Stimulated activated CD4-positive, alpha-beta T cell treated with anti-CD3 and anti-CD28 coated beads, Interleukin-4, amount 100 ng/mL, for 1 hour (primary cell): Measurements from ENCODE around the gene CHPF.

ENCODE experiments used
- DNase-seq: peaks from one replicate; pipeline ENCODE4 v3.0.0-alpha.2; 2020

Gene CHPF

DNA sequence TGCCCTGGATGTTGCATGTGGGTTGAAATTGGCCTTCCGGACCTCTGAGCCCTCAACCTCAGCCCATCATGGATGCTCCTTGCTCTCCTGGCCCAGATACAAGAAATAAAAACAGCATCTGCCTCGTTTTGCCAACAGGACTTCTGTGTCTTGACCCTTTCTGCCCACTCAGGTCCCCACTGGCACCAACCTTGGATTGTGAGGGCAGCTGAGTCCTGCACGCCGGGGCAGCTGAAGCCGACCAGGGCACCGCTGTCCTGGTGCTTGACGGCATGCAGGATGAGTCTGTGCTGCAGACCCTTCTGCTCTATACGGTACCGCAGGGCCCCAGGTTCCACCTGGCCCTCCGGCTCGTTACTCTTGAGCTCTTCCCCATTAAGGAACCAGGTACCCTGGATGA, 23.0 kb upstream of the CHPF start:
- DNase-seq = no peak

DNA sequence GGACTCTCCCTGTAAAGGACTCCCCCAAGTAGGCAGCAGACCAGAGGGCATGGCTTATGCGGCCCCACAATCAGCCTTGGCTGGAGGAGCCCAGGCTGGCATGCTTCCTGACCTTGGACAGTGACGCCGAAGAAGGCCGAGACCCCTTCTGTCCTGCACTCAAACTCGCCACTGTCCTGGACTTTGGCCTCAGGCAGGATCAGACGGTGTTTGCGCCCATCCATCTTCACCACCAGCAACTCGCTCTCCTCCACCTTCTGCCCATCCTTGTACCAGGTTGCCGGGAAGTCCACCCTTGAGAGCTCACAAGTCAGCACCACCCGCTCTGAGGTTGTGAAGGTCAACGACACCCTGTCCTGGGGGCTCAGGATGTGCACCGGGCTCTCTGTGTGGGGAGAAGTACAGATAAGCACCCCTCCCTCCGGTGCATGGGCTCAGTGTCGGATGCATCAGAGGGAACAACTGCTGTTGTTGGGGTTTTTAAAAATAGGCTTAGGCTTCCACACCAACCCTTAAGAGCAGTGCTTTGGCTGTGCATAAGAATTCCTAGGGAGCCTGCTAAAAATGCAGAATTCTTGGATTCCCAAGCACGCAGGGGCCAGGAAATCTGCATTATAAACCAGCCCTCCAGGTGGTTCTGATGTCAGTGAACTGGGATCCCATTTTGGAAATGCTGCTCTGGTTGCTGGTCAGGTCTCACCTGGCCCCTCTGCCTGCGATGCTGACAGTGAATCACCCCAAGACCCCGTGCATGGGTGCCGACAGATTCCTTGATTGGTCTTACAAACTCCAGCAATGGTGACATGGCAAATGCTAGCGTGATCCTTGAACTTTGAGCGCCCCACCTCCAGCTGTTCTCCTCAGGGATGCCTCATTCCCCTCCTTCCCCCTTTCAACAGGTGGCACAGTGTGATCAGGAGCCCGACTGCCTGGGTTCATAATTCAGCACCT, 21.8 kb upstream of the CHPF start:
- DNase-seq = no peak

DNA sequence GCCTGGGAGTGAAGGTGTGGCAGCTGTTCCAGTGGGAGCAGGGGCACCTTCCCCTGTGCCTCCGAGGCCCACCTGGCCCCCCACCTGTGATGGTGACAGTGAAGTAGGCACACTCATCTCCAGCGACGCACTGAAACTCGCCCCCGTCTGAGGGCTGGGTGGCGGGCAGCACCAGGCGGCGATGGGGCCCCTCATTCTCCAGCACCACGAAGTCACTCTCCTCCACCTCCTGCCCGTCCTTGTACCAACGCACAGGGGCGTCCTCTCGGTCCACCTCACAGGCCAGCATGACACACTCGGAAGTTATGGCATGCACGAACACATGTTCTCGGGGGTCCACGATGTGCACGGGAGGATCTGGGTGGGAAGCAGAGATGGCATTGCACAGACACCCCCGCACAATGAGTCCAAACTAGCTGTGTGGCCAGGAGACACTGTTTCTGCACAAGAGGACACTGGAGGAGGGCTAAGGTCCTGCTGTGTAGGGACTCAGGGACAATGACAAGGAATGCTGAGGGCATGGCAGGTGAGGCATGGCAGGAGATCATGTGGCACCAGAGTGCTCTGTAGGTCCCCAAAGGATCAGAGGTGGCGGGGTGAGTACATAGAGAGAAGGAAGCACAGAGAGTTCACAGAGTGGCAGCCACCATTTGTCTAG, 19.8 kb upstream of the CHPF start:
- no peak for DNase-seq

DNA sequence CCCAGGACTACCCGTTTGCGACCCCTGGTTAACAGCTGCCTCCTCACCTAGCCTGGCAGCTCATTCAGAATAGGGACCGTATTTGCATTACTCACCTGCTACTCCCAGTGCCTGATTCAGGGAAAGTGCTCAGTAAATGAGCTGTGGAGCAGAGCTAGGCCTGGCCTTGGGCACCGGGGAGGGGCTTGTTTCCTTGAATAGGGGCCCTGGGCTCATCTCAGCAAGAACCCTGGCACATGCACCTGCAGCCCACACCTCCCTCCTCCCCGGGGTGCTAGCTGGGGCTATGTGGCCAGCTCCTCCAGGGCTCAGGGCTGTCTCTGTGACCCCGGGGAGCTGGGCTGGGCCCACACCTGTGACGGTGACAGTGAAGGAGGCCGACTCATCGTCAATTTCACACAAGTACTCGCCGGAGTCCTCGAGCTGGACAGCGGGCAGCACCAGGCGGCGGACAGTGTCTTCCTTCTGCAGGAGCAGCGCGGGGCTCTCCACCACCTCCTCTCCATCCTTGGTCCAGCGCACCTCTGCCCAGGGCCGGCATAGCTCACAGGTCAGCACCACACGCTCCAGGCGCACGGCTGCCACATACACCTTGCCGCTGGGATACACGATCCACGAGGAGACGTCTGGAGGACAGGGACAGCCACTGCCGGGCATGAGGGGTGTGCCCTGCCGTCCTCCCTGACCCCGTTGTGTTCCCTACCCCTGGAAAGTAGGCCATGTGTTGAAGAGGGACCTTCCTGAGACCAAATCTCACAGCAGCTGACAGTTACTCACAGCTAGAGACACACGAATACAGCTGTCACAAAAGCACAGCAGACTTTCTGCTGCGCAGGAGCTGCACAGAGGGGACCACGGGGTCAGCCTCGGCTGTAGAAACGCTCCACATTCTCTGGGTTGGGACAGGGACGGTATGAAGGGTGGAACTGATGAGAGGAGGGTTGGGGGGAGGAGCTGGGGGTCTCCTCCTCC, 18.7 kb upstream of the CHPF start:
- DNase-seq = no peak

DNA sequence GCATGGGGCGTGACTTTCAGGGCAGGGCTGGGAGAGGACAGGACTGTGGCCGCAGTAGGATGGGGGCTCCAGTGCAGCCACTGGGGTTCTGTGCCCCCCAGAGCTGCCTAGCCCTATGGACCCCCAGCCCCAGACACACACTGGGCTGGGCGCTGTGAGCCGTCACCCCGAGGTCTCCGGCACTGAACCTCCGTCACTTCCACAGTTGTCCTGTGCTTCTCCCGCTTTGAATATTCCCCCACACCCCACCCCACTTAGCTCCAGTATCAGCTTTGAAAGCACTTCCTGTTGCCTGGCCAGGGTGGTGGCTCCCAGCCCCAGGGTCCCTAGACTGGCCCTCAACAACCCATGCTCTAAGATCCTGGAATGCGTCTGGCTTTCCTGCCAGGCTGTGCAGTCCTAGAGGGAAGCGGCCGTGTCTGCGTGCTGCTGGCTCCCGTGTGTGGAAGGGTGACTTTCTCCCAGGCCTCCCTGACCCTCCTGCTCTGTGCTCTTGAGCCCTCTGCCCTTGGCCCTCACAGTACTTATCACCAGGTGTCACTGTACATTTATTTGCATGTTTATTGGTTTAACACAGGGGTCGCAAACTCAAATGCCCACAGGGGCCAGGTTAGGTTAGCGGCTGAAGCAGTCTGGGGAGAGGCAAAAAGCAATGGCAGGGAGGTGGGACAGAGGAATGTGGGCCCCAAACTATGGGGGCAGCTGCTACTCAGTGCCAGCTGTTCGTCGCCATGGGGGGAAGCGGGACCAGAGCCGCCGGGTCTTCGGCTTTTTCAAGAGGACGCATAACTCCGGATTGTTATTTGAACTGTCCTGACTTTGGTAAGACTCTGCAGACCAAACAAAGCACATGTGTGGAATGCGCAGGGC, 17.8 kb upstream of the CHPF start:
- DNase-seq = no peak

DNA sequence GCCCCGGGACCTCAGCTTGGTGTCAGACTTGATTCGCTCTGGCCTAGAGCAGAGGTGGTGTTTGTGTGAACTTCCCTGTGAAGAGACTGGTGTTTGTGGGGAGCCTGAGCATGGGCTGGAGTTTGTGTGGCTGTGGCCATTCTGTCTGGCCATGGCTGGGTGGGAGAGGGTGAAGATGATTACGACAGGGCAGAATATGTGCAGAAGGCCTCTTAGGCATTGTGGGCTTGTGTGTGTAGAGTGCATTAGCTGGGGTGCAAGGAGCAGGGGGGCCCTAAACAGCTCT, 17.2 kb upstream of the CHPF start:
- DNase-seq = no peak

DNA sequence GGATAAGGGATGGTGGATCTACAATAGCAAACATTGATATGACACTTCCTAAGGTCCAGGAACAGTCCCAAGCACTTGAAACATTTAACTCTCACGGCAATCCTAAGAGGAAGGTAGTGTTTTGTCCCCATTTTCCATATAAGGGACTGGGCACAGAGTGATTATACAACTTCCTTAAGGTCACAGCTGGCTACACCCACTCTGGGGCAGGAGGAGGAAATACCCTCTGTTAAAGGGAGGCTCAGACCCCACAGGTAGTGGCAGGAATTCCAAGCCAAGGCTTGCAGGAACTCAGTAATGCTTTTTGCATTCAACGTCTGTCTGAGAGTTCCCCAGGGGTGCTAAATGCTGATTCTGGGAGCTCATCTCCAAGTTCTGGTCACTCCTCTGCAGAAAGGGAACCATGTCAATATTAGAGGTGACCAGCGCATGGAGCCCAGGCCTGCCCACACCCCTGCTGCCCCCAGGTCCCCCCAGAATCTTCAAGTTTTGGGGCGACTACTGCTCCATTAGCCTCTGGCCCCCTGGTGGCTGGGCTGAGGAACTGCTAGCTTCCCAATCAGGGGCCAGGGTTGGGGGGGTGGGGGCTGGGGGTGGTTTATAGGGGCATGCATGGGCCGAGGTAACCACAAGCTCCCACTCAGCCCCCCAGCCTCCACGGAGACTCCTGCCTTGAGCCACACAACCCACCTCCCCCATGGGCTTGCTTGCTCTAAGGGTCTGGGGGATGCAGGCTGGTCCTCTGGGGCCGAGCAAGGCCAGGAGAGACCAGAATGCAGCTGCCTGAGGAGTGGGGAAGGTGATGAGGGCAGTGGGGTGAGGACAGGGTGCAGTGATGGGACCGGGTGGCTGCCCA, 16.7 kb upstream of the CHPF start:
- DNase-seq = peak; percentile 28

DNA sequence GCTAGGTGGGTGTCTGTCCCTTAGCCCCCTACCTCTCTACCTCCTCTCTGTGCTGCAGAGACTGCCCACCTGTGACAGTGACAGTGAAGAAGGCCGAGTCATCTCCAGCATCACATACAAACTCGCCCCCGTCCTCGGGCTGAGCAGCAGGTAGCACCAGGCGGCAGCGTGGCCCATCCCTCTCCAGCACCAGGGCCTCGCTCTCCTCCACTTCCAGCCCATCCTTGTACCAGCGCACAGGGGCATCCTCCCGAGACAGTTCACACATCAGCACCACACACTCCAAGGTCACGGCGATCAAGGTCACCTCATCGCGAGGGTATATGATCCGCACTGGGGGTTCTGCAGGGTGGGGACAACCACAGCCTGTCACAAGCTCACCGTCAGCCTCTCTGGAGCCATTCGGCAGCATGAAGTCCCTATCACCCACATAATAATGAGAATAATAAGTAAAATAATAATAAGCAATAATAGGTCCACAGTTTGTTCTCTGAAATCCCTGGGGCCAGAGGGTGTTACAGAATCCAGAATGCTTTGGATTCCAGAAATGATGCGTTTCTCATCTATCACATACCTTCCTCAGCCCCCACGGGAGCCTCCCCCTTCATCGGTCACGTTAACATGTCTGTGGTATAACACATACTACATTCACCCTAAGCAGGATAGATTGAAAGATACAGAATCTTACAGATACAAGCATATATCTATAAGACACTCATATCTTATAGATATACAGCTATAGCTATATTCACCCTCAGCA, 15.7 kb upstream of the CHPF start:
- no peak for DNase-seq

DNA sequence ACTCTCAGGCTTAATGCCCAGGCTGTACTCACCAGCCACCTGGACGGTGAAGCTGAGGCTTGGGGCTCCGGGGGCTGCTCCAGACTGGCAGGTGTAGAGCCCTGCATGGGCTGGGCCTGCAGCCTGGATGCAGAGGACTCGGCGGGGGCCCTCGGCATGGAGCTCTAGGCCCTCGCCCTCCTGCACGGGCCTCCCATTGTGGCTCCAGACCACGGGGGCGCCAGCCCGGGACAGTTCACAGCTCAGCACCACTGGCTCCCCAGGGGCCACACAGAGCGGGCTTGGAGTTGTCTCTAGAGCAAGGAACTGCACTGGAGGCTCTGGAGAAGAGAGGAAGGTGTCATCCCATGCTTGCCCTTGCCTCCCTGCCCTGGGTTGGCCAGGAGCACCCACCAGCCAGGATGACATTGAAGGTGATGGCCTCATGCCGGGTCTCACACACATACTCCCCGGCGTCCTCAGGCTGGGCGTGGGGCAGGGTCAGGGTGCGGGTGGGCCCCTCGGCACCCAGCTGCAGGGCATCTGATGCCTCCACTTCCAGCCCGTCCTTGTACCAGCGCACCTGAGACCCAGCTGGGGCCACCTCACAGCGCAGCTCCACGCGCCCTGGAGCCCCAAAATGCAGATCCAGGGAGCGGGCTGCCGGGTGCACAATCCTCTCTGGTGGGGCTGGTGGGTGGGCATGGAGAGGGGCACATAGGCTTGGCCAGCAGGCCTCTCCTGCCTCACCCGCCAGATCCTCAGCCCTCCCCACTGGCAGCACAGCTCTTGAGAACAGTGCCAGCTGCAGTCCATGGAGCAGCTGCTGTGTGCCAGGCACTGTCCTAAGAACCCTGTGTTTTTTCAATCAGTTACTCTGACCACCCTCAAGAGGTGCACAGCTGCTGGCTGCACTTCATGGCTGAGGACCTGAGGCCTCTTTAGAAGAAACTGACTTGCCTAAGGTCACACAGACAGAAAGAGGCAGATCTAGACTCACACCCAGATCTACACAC, 14.5 kb upstream of the CHPF start:
- no peak for DNase-seq

DNA sequence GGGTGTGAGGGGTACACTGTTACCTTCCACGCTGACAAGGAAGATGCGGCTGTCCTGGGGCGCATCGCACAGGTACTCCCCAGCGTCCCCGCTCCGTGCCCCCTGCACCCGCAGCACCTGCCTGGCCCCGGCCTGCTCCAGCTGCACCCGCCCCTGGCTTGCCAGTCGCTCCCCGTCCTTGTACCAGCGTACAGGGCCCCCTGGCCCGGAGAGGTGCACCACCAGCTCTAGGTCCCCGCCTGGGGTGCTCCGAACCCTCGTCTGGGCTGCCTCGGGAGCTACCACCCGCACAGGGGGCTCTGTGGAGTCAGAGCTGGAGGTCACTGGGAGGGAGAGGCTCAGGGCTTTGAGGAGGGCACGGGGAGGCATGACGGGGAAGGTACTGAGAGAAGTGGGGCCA, 13.7 kb upstream of the CHPF start:
- DNase-seq = no peak

DNA sequence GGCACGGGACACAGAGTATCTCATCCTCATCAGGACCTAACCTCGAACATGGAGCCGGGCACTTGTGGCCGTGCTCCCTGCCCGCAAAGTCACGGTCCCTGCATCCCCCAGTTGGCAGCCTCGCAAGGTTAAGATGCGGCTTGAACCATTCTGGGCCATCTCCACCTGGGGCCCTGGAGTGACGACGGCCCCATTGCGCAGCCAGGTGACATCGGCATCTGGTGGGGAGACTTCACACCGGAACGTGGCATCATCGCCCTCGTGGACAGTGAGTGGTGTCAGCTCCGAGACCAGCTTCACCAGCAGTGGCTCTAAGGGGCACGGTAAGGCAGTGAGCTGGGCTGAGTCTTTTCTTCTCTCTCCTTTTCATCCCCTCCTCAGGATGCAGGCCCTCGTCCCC, 12.8 kb upstream of the CHPF start:
- no peak for DNase-seq

DNA sequence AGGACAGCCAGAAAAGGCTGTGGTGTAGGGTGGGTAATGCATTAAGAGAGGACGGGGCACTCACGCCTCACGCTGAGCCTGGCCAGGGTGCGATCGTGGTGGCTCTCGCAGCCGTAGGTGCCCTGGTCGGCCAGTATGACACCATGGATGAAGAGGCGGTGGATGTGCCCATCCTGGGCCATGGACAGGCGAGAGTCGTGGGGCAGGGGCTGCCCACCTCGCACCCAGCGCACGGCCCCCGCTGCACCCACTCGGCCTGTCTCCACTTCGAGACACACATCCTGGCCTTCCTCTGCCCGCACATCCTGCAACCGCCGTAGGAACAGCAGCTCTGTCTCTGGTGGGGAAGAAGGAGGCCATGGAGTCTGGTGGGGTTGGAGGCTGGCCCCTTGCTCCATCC, 12.3 kb upstream of the CHPF start:
- no peak for DNase-seq

DNA sequence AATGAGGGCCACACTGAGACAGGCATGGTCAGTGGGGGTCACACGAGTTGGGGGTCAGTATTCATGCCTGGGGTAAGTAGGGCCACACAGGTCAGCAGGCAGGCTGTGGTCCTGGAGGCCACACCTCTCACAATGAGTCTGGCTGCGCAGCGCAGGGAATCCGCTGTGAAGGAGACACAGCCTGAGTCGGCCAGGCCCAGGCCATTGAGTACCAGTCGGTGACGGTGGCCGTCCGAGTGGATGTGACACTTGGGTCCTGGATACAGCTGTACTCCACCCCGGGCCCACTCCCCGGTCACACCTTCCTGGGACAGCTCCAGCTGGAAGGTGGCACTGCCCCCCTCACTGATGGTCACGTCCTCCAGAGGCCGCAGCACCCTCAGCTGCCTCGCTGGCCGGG, 10.7 kb upstream of the CHPF start:
- no peak for DNase-seq

DNA sequence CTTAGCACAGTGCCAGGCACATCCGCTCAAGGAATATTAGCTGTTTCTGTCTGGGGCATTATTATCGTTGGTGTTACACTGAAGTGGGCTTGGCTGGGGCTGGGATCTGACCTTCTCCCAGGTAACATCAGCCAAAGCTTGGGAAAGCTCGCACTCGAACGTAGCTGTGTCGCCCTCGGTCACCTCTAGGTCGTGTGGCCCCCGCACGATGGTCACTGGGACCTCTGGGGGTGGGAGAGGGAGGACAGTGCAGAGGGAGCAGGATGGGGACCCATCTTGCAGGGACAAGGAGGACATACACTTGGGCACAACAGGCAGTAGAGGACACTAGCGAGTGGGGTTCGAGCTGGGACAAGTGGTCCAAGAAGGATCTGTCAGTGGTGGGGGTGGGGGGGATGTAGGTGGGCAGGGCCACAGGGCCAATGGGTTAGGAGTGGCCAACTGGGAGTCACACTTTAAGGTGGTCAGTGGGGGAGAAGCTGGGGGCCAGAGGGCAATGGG, 9.9 kb upstream of the CHPF start:
- no peak for DNase-seq

DNA sequence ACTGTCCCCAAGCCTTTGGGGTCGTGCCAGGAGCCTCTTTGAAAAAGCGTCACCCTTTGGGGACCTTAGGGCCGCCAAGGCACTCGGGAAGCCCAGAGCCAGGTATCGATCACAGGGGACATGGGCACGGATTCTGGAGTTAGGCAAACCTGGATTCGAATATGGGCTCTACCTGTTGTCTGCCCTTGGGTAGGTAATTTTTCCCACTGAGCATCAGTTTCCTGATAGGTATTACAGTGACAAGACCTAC, 9.5 kb upstream of the CHPF start:
- DNase-seq = no peak

DNA sequence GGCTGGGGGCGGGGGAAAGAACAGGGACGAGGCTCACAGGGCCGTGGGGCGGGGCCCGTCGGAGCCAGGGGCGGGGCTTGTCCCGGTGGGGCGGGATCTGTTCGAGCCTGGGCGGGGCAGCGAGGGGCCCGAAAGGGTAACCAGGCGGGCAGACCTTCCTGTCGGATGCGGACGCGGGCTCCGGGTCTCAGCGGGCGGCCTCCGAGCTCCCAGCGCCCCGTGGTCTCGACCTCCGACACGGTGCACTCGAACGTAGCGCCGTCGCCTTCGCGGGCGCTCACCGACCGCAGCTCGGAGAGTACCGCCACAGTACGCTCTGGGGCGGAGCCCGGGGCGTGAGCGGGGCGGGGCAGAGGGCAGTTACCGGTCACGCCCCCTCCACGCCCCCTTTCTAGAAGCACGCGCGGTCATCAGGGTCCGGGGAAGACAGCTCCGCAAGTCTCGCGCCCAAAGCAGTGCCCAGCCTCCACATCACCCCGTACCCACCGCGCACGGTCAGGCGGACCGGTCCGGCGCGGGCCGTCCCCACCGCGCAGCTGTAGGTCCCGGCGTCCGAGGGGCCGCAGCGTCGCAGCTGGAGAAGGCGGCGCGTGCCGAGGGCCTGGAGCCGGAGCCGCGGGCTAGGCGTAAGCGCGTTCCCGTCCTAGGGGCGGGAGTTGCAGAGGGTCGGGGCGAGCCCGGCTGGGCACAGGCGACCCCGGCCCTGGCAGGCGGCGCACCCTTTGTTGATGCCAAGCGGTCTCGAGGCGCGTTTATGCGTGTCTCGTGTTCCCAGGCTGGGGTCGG, 9.0 kb upstream of the CHPF start:
- DNase-seq = peak; percentile 84

DNA sequence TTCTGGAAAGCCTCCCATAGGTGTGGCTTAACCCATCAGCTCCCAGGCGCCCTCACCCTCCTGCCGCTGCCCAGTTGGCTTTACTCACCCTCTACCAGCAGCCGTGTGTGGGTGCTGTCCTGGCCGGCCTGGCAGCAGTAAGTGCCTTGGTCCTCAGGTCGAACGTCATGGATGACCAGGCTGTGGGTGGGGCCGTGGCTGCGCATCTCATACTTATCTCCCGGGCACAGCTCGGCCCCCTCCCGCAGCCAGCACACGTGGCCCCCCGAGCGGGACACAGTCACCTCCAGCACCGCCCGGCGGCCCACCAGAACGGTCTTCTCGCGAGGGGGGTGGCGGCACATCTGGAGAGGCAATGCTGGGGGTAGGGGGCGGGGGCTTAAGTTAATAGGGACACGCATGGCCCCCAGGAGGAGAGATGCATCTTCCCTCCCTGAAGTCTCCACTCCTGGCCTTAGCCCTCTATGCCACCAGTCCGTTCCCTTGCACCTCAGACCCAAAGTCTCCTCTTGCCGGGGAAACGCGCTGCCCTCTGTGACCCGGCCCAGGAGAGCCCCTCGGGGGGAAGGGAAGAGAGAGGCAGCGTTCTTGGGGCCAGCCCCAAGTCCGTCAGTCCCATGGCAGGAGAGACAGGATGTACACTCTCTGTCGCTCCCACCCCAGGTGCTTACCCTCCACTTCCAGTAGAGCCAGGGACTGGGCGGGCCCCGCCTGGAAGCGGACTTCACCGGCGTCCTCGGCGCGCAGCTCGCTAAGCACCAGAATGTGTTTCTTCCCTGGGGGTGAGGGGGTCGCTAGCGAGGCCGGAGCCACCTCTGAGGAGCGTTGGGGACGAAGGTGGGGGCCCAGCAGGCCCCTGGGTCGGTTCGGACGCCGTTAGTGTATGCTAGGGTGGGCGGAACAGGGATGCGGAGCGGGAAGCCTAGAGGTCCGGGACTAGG, 8.1 kb upstream of the CHPF start:
- DNase-seq = peak; percentile 16

DNA sequence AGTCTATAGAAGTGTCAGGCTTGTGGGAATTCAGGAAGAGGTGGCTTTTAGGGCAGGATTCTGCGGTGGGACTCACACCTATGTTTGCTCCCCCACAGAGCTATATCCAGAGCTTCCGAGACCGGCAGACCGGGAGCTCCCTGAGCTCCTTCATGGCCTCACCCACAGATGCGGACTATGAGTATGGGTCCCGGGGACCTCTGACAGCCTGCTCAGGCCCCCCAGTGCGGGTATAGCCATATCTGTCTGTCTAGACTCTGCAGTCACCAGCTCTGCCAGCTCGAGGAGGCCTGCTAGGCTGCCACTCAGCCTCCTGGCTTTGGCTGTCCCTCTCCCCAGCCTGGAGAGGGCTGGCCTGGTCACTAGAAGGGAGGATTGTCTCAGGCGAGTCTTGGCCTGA, 6.0 kb upstream of the CHPF start:
- no peak for DNase-seq
